T-helper 1 cell (primary cell): ENCODE measurements around the gene PITPNM2.

Experiments used
- DNase-seq, 5 donors: peaks; one replicate each; pipeline ENCODE4 v3.0.0-alpha.2; 2012 to 2020

The PITPNM2 gene

GRCh38 chr12:123143736-123144461 lies 7.0 kb downstream of the PITPNM2 start:
- no peak for DNase-seq

GRCh38 chr12:123142921-123143735 lies 7.8 kb downstream of the PITPNM2 start:
- no peak for DNase-seq

- DNase-seq: no peak
Observed at GRCh38 chr12:123142518-123142840, 8.4 kb downstream of the PITPNM2 start.

GRCh38 chr12:123141615-123142517 lies 9.0 kb downstream of the PITPNM2 start:
- no peak for DNase-seq

GRCh38 chr12:123140676-123141614 lies 9.9 kb downstream of the PITPNM2 start:
- no peak for DNase-seq

- DNase-seq: no peak
Observed at GRCh38 chr12:123139926-123140675, 10.8 kb downstream of the PITPNM2 start.

- no peak for DNase-seq
Observed at GRCh38 chr12:123135688-123136087, 15.2 kb downstream of the PITPNM2 start.

- DNase-seq: no peak
Observed at GRCh38 chr12:123134826-123135225, 16.1 kb downstream of the PITPNM2 start.

- no peak for DNase-seq
Observed at GRCh38 chr12:123134271-123134671, 16.6 kb downstream of the PITPNM2 start.

GRCh38 chr12:123133701-123134100 lies 17.2 kb downstream of the PITPNM2 start:
- DNase-seq: no peak

- no peak for DNase-seq
Observed at GRCh38 chr12:123132951-123133619, 17.8 kb downstream of the PITPNM2 start.

GRCh38 chr12:123131879-123132402 lies 18.9 kb downstream of the PITPNM2 start:
- DNase-seq: peak in 3 of 5 donors; percentile 23 to 66 (median 42)

- DNase-seq: no peak
Observed at GRCh38 chr12:123131291-123131832, 19.5 kb downstream of the PITPNM2 start.

GRCh38 chr12:123129621-123130020 lies 21.3 kb downstream of the PITPNM2 start:
- DNase-seq: no peak

- no peak for DNase-seq
Observed at GRCh38 chr12:123127182-123127495, 23.8 kb downstream of the PITPNM2 start.

- DNase-seq: no peak
Observed at GRCh38 chr12:123126294-123127181, 24.4 kb downstream of the PITPNM2 start.

- DNase-seq: no peak
Observed at GRCh38 chr12:123122626-123123025, 28.3 kb downstream of the PITPNM2 start.

GRCh38 chr12:123121670-123122069 lies 29.2 kb downstream of the PITPNM2 start:
- no peak for DNase-seq
